Left lung (tissue), 10 donors: ENCODE results near the gene WDR70. TPM values are rescaled to one million over a fixed set of nuclear protein-coding genes. Genes with fewer than 3 reads are reported as not detected.
"Not testable (repeated sequence)": the region's sequence is repeated elsewhere in the genome, so short reads cannot be mapped to it uniquely, and the experiment has no call there.

Experiments
- ATAC-seq: fragments of 200-7000 bp; cut with Tn5 transposase; one replicate; pipeline ENCODE4 v1.9.1; 2020; ENCODE audit warnings: moderate library complexity
- DNase-seq, 4 donors: peaks; one replicate each; pipeline ENCODE4 v3.0.0-alpha.2; 2013 to 2020
- H3K27ac ChIP-seq, 2 donors: fragments of 200-600 bp; sonication (generic) in 1 of 2; one replicate each; pipeline versions ENCODE4 v1.5.0 to v1.8.0; 2020 to 2021
- H3K27me3 ChIP-seq, 2 donors: fragments of 200-600 bp; sonication (generic) in 1 of 2; one replicate each; pipeline versions ENCODE4 v1.5.0 to v1.8.0; 2020 to 2021
- H3K36me3 ChIP-seq, 2 donors: fragments of 200-600 bp; sonication (generic) in 1 of 2; one replicate each; pipeline versions ENCODE4 v1.5.0 to v1.8.0; 2020 to 2021
- H3K4me1 ChIP-seq, 2 donors: fragments of 200-600 bp; one replicate each; pipeline ENCODE4 v1.8.0; 2021
- H3K4me3 ChIP-seq, 2 donors: fragments of 200-600 bp; sonication (generic) in 1 of 2; one replicate each; pipeline versions ENCODE4 v1.5.0 to v1.8.0; 2020 to 2021; ENCODE audit warnings: mild to moderate bottlenecking in 1 of 2
- H3K9me3 ChIP-seq, 2 donors: fragments of 200-600 bp; sonication (generic) in 1 of 2; one replicate each; pipeline versions ENCODE4 v1.5.0 to v1.8.0; 2020 to 2021
- intact Hi-C, 2 donors: fragments of 100-400 bp; cut with DNase I; formaldehyde crosslinking; loops; one replicate each; pipeline versions ENCODE4 v1.11.2 to v1.14.2; 2022
- polyA plus RNA-seq, 6 donors: library from polyadenylated mRNA; unstranded; fragments of 120-200 nt; gene quantifications; one replicate each; pipeline ENCODE4 v1.2.1, GENCODE V29; 2013; ENCODE audit not compliant: insufficient read length in 6 of 6
- total RNA-seq, 2 donors: library from RNA; stranded (reverse); fragmentation: NEBNext Ultra II Directional; extraction: Animal tissue kit (Norgen Biotek cat#: 25700); gene quantifications; one replicate each; pipeline ENCODE4 v1.2.1, GENCODE V29; 2021
- TF ChIP-seq, protein P1 (sequence below), 2 donors: fragments of 200-600 bp; sonication (generic) in 1 of 2; IDR thresholded peaks; one replicate each; pipeline versions ENCODE4 v1.5.0 to v1.8.0; 2021; ENCODE audit warnings: antibody characterized with exemption in 2 of 2
- donor health status: DM: no; HTN: yes; CAD: no.
- donor health status: DM: no; HTN: no; CAD: no.

WDR70 gene
- total and polyA plus RNA-seq, 8 donors: 21.9 to 59.2 (median 47.5) TPM

DNA sequence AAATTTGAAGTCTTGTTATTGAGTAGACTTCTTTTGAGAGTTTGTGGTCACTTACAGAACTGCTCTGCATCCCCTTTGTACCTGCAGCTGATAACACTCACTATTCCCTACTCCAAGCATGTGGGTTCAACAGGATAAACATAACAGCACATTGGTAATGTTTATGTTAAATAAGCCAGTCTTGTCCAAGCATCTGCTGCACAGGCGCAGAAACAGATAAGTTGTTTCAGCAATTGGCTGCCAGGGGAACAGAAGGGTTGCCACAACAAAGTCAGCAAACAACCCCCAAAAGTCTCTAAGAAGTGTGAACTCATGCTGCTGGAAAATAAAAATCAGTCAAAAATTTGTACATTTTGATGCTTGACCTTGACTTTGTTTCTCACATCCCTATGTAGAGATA lies 286.2 kb downstream of the WDR70 start:
- peaks cover 0 to 6% of the 10 kb centered on the region in 2 donors for H3K4me1 ChIP-seq
- H3K9me3 ChIP-seq: no peaks in the 10 kb centered on the region
- no peaks in the 10 kb centered on the region for H3K36me3 ChIP-seq
- ATAC-seq: no peak
- DNase-seq: peak in 2 of 4 donors; percentile 22 to 61
- intact Hi-C loops: no loop called here
- H3K4me3 ChIP-seq: no peak overlapping the region
- no peak overlapping the region for H3K27ac ChIP-seq
- TF ChIP-seq, protein P1, sequence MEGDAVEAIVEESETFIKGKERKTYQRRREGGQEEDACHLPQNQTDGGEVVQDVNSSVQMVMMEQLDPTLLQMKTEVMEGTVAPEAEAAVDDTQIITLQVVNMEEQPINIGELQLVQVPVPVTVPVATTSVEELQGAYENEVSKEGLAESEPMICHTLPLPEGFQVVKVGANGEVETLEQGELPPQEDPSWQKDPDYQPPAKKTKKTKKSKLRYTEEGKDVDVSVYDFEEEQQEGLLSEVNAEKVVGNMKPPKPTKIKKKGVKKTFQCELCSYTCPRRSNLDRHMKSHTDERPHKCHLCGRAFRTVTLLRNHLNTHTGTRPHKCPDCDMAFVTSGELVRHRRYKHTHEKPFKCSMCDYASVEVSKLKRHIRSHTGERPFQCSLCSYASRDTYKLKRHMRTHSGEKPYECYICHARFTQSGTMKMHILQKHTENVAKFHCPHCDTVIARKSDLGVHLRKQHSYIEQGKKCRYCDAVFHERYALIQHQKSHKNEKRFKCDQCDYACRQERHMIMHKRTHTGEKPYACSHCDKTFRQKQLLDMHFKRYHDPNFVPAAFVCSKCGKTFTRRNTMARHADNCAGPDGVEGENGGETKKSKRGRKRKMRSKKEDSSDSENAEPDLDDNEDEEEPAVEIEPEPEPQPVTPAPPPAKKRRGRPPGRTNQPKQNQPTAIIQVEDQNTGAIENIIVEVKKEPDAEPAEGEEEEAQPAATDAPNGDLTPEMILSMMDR (IDR thresholded peaks at IDR 0.05): no peak
- no peaks in the 10 kb centered on the region for H3K27me3 ChIP-seq

GRCh38 chr5:37665889-37666288 lies 286.8 kb downstream of the WDR70 start:
- TF ChIP-seq, protein P1 (IDR thresholded peaks at IDR 0.05): no peak
- Histone ChIP-seq H3K36me3 (no peaks in the 10 kb centered on the region), H3K27me3 (no peaks in the 10 kb centered on the region), H3K4me3 (no peak overlapping the region), H3K4me1 (peaks cover 0 to 6% of the 10 kb centered on the region in 2 donors), H3K27ac (no peak overlapping the region), H3K9me3 (no peaks in the 10 kb centered on the region)
- intact Hi-C loops: no loop called here
- DNase-seq (peak; percentile 41 to 76 (median 52)), ATAC-seq (peak; percentile 66)

GRCh38 chr5:37667430-37667829 lies 288.3 kb downstream of the WDR70 start:
- ATAC-seq (no peak), DNase-seq (no peak)
- Histone ChIP-seq H3K4me1 (peaks cover 0 to 14% of the 10 kb centered on the region in 2 donors), H3K9me3 (no peaks in the 10 kb centered on the region), H3K27ac (no peak overlapping the region), H3K4me3 (no peak overlapping the region), H3K27me3 (no peaks in the 10 kb centered on the region), H3K36me3 (no peaks in the 10 kb centered on the region)
- TF ChIP-seq, protein P1 (IDR thresholded peaks at IDR 0.05): no peak
- intact Hi-C loops: no loop called here

DNA sequence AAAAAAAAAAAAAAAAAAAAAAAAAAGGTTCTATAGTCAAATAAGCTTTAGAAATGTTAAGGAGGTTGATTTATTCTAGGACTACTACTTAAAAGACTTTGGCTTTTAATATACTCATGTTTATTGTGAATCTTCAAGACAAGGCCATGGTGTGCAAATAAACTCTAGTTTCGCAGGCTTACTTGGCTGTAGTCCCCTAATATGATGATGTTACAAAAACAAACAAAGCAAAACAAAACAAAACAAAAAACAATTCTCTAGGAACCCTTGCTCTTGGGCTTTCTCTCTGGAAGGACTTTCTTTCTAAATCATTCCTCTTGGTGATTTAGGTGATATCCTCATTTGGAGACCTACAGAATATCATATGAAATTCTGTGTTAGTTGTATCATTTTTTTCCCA lies 288.7 kb downstream of the WDR70 start:
- H3K4me1 ChIP-seq: peaks cover 0 to 18% of the 10 kb centered on the region in 2 donors
- H3K27ac ChIP-seq: peak overlapping the region in 1 of 2 donors; percentile 15
- H3K27me3 ChIP-seq: no peaks in the 10 kb centered on the region
- intact Hi-C loops: no loop called here
- H3K9me3 ChIP-seq: no peaks in the 10 kb centered on the region
- ATAC-seq (no peak), DNase-seq (no peak)
- H3K36me3 ChIP-seq: no peaks in the 10 kb centered on the region
- H3K4me3 ChIP-seq: no peak overlapping the region
- TF ChIP-seq, protein P1 (IDR thresholded peaks at IDR 0.05): no peak

DNA sequence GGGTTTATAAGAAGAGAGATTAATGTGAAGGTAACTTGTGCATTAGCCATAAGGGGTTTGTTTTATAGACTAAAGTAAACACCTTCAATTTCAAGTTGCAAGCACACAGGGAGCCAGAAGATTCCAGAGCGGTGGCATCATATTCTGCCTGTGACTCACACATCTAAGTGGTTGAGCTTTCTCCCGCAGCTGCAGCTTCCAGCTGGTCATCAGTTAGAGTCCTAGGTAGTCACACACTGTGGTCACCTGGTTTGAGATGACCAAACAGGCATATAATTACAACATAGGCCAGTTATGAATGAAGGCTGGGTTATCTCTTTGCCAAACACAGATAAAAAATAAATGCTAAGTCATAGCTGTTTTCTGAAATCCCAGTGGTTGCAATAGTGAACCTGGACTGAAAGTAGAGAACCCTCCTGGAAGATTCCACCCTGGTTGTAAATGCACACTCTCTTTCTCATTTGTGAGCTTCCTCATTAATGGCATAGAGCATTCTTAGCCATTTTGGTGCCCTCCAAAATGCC lies 289.5 kb downstream of the WDR70 start:
- Histone ChIP-seq H3K4me3 (no peak overlapping the region), H3K27me3 (no peaks in the 10 kb centered on the region), H3K9me3 (no peaks in the 10 kb centered on the region), H3K27ac (peak overlapping the region in 1 of 2 donors; percentile 35), H3K36me3 (no peaks in the 10 kb centered on the region), H3K4me1 (peaks cover 0 to 18% of the 10 kb centered on the region in 2 donors)
- peak in 3 of 4 donors; percentile 30 to 72 (median 53) for DNase-seq
- intact Hi-C loops: no loop called here
- ATAC-seq: peak; percentile 94
- TF ChIP-seq, protein P1 (IDR thresholded peaks at IDR 0.05): no peak

DNA sequence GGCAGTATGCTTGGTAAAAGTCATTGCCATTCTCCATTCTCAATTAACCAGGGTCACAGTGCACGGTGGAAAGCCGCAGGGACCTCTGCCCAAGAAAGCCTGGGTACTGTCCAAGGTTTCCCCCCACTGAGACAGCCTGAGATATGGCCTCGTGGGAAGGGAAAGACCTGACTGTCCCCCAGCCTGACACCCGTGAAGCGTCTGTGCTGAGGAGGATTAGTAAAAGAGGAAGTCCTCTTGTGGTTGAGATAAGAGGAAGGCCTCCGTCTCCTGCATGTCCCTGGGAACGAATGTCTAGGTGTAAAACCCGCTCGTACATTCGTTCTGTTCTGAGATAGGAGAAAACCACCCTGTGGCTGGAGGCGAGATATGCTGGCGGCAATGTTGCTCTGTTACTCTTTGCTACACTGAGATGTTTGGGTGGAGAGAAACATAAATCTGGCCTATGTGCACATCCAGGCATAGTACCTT lies 293.0 kb downstream of the WDR70 start:
- H3K27ac ChIP-seq, H3K9me3 ChIP-seq, H3K36me3 ChIP-seq, intact Hi-C loops, H3K27me3 ChIP-seq, H3K4me3 ChIP-seq, ATAC-seq: not testable (repeated sequence)
- H3K4me1 ChIP-seq: peaks cover 0 to 12% of the 10 kb centered on the region in 2 donors
- peak in 1 of 4 donors; percentile 41 for DNase-seq

DNA sequence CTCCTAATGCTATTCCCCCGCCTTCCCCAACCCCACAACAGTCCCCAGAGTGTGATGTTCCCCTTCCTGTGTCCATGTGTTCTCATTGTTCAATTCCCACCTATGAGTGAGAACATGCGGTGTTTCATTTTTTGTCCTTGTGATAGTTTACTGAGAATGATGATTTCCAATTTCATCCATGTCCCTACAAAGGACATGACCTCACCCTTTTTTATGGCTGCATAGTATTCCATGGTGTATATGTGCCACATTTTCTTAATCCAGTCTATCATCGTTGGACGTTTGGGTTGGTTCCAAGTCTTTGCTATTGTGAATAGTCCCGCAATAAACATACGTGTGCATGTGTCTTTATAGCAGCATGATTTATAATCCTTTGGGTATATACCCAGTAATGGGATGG lies 295.2 kb downstream of the WDR70 start:
- ATAC-seq, DNase-seq, H3K4me3 ChIP-seq, H3K9me3 ChIP-seq, H3K36me3 ChIP-seq, H3K27me3 ChIP-seq, intact Hi-C loops, H3K27ac ChIP-seq: not testable (repeated sequence)
- H3K4me1 ChIP-seq: peaks cover 0 to 12% of the 10 kb centered on the region in 2 donors

DNA sequence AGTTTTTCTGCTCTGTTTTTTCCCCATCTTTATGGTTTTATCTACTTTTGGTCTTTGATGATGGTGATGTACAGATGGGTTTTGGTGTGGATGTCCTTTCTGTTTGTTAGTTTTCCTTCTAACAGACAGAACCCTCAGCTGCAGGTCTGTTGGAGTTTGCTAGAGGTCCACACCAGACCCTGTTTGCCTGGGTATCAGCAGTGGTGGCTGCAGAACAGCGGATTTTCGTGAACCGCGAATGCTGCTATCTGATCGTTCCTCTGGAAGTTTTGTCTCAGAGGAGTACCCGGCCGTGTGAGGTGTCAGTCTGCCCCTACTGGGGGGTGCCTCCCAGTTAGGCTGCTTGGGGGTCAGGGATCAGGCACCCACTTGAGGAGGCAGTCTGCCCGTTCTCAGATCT lies 300.2 kb downstream of the WDR70 start:
- H3K9me3 ChIP-seq, ATAC-seq, H3K4me3 ChIP-seq, DNase-seq, intact Hi-C loops, H3K27me3 ChIP-seq, H3K4me1 ChIP-seq, H3K27ac ChIP-seq, H3K36me3 ChIP-seq: not testable (repeated sequence)
